GM12878 (cell line): ENCODE data around the gene RGS16. TPM values are rescaled to one million over a fixed set of nuclear protein-coding genes. Genes with fewer than 3 reads are reported as not detected.

ENCODE experiments used
- CBFB ChIP-seq: IDR thresholded peaks from 2 replicates; pipeline ENCODE4 v1.6.1; 2016; ENCODE audit warnings: antibody characterized with exemption, low read depth
- CBX5 ChIP-seq: sonication (generic); IDR thresholded peaks from 2 replicates; pipeline ENCODE4 v1.6.1; 2016; ENCODE audit warnings: low read depth, moderate library complexity, mild to moderate bottlenecking, inconsistent platforms
- FOXK2 ChIP-seq: fragments of 450-650 bp; IDR thresholded peaks from 2 replicates; pipeline ENCODE4 v1.6.1; 2017; ENCODE audit warnings: mild to moderate bottlenecking, moderate library complexity
- HDAC2 ChIP-seq: fragments of 200-600 bp; sonication (generic); IDR thresholded peaks from 2 replicates; pipeline ENCODE4 v1.6.1; 2017
- HDAC6 ChIP-seq: fragments of 200-600 bp; sonication (generic); IDR thresholded peaks from one replicate; pipeline ENCODE4 v1.8.0; 2017; ENCODE audit warnings: antibody characterized with exemption; ENCODE audit not compliant: unreplicated experiment
- IRF4 ChIP-seq: IDR thresholded peaks from 2 replicates; pipeline ENCODE4 v1.6.1; 2011; ENCODE audit warnings: low read depth, low read length
- MEF2B ChIP-seq: fragments of 450-650 bp; IDR thresholded peaks from 2 replicates; pipeline ENCODE4 v1.6.1; 2018; ENCODE audit warnings: mild to moderate bottlenecking, moderate library complexity; ENCODE audit not compliant: partially characterized antibody, poor library complexity, severe bottlenecking
- NFYB ChIP-seq: IDR thresholded peaks from 2 replicates; pipeline ENCODE4 v1.6.1; 2011; ENCODE audit warnings: low read depth, mild to moderate bottlenecking, low read length, improper control_type of control experiment, moderate library complexity; ENCODE audit not compliant: insufficient read depth
- PAX8 ChIP-seq: fragments of 450-650 bp; IDR thresholded peaks from 2 replicates; pipeline ENCODE4 v1.6.1; 2017; ENCODE audit warnings: mild to moderate bottlenecking, moderate library complexity
- POLR2AphosphoS2 ChIP-seq: IDR thresholded peaks from 2 replicates; pipeline ENCODE4 v1.6.1; 2011; ENCODE audit warnings: low read depth, mild to moderate bottlenecking, low read length, improper control_type of control experiment, moderate library complexity
- RCOR1 ChIP-seq: conservative IDR thresholded peaks from 2 replicates; pipeline ENCODE4 v1.6.1; 2012; ENCODE audit warnings: low read depth, low read length, improper control_type of control experiment
- STAT3 ChIP-seq: IDR thresholded peaks from 2 replicates; pipeline ENCODE4 v1.6.1; 2011; ENCODE audit warnings: low read depth, low read length, improper control_type of control experiment
- ZNF217 ChIP-seq: fragments of 450-650 bp; IDR thresholded peaks from 2 replicates; pipeline ENCODE4 v1.6.1; 2017; ENCODE audit warnings: antibody characterized with exemption, mild to moderate bottlenecking
- ZNF622 ChIP-seq: fragments of 450-650 bp; IDR thresholded peaks from 2 replicates; pipeline ENCODE4 v1.6.1; 2017; ENCODE audit warnings: mild to moderate bottlenecking, inconsistent platforms
- polyA plus RNA-seq, 11 experiments: library from polyadenylated mRNA; depleted of rRNA in 4 of 11; unstranded in 6 of 11; stranded (reverse) in 5 of 11; fragments of >200 nt; fragmentation: Nextera tagmentation in 4 of 11; fragmentation: Illumina TruSeq in 1 of 11; extraction: Ambion mirVana in 4 of 11; extraction: Trizol in 1 of 11; gene quantifications; 1 replicate in 1 of 11; 2 replicates in 10 of 11; pipeline versions ENCODE4 v1.2.1 to v1.2.3, GENCODE V29; 2011 to 2016; ENCODE audit warnings: inconsistent platforms in 2 of 11, missing spikeins in 2 of 11, low read depth in 1 of 11
- total RNA-seq, 4 experiments: library from RNA; depleted of rRNA in 3 of 4; stranded (reverse); fragments of >200 nt in 3 of 4; fragmentation: Illumina TruSeq in 1 of 4; extraction: Trizol in 1 of 4; gene quantifications; 2 replicates each; pipeline versions ENCODE4 v1.2.1 to v1.2.3, GENCODE V29; 2013 to 2021
- TF ChIP-seq, protein P1 (sequence below): fragments of 450-650 bp; formaldehyde crosslinking; IDR thresholded peaks from 2 replicates; pipeline ENCODE4 v1.5.0; 2022; ENCODE audit warnings: mild to moderate bottlenecking, missing genetic modification characterization
- TF ChIP-seq, protein P2 (sequence below): fragments of 150-350 bp; IDR thresholded peaks from 2 replicates; pipeline ENCODE4 v1.6.1; 2016; ENCODE audit warnings: low read depth, low read length
- TF ChIP-seq, protein P3 (sequence below): fragments of 450-650 bp; IDR thresholded peaks from 2 replicates; pipeline ENCODE4 v1.6.1; 2017; ENCODE audit warnings: borderline replicate concordance
- TF ChIP-seq, protein P4 (sequence below): fragments of 450-650 bp; IDR thresholded peaks from 2 replicates; pipeline ENCODE4 v1.6.1; 2014; ENCODE audit warnings: mild to moderate bottlenecking

Gene RGS16
- total and polyA plus RNA-seq, 10 of the 15 experiments (the other 5 are each of a cell fraction or from before 2014, with no cell fraction given) = 16.4 to 58.2 (median 44.6) TPM

DNA sequence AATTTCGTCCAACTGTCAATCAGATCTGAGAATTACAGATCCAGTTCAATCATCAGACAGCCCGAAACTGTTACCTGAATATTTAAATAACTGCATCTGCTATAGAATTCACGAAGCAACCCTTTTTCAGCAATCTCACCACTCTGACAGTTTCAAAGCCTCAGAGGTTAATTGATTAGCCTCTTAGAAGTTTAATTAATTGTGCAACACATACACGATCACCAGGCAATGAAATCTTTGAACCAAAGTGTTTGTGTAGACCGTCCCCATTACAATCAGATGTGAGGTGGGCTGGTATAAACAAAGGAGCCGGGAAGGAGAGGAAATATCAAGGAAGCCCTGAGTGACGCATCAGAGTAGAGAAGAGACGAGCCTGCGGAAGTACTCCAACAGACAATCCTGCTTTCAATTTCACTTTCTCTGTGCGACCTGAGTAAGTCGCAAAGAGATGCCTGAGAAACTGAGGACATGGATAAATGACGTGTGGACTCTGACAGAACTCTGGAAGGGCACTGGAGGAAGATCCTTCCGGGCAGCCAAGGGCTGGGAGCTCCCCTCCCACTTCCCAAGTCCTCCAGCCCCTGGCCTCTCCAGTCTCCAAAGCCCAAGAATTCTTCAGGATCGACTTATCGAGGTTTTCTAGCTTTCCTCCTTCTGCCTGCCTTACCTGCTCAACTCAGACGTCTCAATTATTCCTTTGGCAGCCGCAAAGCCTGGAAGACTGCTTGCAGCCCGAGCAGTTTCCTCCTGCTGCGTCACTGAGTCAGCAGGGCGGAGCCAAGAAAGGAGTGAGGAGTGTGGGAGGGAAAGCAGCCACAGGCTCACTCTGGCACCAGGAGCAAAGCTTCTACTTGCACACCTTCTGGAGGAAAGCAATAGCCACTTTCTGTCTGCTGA, 15.4 kb downstream of the RGS16 start, which contains the start of gene RNASEL (continued):
- TF ChIP-seq, protein P1, sequence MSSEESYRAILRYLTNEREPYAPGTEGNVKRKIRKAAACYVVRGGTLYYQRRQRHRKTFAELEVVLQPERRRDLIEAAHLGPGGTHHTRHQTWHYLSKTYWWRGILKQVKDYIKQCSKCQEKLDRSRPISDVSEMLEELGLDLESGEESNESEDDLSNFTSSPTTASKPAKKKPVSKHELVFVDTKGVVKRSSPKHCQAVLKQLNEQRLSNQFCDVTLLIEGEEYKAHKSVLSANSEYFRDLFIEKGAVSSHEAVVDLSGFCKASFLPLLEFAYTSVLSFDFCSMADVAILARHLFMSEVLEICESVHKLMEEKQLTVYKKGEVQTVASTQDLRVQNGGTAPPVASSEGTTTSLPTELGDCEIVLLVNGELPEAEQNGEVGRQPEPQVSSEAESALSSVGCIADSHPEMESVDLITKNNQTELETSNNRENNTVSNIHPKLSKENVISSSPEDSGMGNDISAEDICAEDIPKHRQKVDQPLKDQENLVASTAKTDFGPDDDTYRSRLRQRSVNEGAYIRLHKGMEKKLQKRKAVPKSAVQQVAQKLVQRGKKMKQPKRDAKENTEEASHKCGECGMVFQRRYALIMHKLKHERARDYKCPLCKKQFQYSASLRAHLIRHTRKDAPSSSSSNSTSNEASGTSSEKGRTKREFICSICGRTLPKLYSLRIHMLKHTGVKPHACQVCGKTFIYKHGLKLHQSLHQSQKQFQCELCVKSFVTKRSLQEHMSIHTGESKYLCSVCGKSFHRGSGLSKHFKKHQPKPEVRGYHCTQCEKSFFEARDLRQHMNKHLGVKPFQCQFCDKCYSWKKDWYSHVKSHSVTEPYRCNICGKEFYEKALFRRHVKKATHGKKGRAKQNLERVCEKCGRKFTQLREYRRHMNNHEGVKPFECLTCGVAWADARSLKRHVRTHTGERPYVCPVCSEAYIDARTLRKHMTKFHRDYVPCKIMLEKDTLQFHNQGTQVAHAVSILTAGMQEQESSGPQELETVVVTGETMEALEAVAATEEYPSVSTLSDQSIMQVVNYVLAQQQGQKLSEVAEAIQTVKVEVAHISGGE (CRISPR knock-in tag) = no peak
- TF ChIP-seq IRF4 (0 out of 2 replicates have a peak, but pooled peaks have one; percentile 23), HDAC2 (no peak), POLR2AphosphoS2 (peak; percentile 60; the same call in 1 of the 2 replicates), MEF2B (peak; percentile 24), HDAC6 (no peak), ZNF622 (no peak), STAT3 (no peak), ZNF217 (no peak), RCOR1 (no peak), CBFB (no peak), PAX8 (no peak), NFYB (no peak), CBX5 (0 out of 2 replicates have a peak, but pooled peaks have one; percentile 36), FOXK2 (no peak)
- TF ChIP-seq, protein P2, sequence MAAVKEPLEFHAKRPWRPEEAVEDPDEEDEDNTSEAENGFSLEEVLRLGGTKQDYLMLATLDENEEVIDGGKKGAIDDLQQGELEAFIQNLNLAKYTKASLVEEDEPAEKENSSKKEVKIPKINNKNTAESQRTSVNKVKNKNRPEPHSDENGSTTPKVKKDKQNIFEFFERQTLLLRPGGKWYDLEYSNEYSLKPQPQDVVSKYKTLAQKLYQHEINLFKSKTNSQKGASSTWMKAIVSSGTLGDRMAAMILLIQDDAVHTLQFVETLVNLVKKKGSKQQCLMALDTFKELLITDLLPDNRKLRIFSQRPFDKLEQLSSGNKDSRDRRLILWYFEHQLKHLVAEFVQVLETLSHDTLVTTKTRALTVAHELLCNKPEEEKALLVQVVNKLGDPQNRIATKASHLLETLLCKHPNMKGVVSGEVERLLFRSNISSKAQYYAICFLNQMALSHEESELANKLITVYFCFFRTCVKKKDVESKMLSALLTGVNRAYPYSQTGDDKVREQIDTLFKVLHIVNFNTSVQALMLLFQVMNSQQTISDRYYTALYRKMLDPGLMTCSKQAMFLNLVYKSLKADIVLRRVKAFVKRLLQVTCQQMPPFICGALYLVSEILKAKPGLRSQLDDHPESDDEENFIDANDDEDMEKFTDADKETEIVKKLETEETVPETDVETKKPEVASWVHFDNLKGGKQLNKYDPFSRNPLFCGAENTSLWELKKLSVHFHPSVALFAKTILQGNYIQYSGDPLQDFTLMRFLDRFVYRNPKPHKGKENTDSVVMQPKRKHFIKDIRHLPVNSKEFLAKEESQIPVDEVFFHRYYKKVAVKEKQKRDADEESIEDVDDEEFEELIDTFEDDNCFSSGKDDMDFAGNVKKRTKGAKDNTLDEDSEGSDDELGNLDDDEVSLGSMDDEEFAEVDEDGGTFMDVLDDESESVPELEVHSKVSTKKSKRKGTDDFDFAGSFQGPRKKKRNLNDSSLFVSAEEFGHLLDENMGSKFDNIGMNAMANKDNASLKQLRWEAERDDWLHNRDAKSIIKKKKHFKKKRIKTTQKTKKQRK = no peak
- TF ChIP-seq, protein P3, sequence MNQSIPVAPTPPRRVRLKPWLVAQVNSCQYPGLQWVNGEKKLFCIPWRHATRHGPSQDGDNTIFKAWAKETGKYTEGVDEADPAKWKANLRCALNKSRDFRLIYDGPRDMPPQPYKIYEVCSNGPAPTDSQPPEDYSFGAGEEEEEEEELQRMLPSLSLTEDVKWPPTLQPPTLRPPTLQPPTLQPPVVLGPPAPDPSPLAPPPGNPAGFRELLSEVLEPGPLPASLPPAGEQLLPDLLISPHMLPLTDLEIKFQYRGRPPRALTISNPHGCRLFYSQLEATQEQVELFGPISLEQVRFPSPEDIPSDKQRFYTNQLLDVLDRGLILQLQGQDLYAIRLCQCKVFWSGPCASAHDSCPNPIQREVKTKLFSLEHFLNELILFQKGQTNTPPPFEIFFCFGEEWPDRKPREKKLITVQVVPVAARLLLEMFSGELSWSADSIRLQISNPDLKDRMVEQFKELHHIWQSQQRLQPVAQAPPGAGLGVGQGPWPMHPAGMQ = no peak
- TF ChIP-seq, protein P4, sequence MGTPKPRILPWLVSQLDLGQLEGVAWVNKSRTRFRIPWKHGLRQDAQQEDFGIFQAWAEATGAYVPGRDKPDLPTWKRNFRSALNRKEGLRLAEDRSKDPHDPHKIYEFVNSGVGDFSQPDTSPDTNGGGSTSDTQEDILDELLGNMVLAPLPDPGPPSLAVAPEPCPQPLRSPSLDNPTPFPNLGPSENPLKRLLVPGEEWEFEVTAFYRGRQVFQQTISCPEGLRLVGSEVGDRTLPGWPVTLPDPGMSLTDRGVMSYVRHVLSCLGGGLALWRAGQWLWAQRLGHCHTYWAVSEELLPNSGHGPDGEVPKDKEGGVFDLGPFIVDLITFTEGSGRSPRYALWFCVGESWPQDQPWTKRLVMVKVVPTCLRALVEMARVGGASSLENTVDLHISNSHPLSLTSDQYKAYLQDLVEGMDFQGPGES = no peak
